HG03565 (cell line): ENCODE results near the gene CAMK2G.
A peak's percentile ranks its signal among the peaks of the same experiment; 100 is the strongest.

Experiments
- ATAC-seq: cut with Tn5 transposase; IDR thresholded peaks from one replicate; pipeline ENCODE4 v1.9.1; 2021; ENCODE audit warnings: mild to moderate bottlenecking, moderate library complexity; ENCODE audit not compliant: unreplicated experiment

Gene CAMK2G

GRCh38 chr10:73816917-73817729 is 57.2 kb downstream of the CAMK2G start:
- no peak for ATAC-seq

DNA sequence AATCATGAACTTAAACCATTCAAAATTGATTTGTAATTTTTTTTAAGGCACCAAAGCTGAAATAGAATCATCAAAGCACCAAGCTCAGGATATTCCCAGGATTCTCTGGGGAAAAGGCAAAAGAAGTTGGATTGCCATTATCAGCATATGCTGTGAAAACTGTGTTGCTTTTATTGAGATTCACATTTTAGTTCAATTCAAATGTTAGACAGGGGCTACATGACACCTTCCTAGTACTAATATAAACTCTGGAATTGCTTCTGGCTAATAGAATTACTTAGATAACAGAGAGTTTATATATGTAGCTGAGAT is 58.7 kb downstream of the CAMK2G start:
- no peak for ATAC-seq

DNA sequence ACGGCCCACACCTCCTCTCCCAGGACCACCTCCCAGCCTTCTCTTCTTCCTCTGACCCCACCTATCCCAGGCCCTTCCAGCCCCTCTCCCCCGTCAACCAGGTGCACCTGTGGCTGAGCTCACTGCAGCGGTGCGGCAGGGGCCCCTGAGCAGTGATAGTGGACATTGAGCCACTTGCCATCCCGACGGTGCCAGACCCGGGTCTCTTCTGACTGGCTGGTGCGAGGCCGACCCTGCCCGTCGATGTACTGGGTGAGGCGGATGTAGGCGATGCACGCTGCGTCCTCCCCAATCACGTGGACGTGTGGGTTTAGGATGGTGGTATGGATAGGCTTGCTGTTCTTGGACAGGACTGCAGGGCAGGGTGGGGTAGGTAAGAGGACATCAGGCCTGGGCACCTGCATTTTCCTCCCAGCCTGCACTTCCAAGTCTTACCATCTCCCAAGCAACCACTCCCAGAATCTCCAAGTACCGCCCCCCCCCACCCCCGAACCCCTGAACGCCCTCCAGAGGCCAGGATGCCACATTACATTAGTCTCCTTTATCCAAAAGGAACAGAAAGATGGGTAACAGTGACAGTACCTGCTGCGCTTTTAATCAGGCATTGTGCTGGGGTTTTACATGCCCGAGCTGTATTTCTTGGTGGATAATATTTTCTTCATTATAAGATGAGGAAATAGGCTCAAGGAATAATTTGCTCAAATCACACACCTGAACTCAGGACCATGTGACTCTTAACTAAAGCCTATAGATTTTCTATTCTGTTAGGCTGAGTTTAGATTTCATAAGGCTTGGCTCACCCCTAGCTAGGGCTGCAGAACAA is 59.2 kb downstream of the CAMK2G start:
- ATAC-seq, result no peak

DNA sequence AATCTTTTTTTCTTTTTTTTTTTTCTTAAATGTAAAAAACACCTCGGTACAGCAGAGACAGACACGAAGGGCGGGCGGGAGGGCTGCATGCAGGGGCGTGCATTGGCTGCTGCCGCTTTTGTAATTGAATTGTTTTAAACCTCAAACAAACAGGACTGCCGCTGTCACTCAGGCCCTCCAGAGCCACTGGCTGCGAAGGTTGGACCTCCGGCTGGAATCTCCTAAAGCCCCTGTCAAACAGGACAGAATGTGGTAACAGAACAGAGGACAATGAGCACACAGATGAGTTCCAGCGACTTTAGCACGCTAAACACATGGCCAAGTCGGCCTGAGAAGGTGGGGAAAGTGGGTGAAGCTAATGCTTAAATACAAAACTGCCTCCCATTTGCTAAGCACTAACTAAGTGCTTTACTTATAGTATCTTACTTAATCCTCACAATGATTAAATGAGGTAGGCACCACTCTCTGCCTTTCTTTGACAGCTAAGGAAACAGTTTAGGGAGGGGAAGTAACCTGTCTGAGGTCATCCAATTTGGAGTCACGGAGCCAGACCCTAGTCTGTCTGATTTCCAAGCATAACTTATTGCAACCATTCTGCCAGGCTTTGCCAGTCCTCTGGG is 60.0 kb downstream of the CAMK2G start:
- no peak for ATAC-seq

- no peak for ATAC-seq
These were observed 61.0 kb downstream of the CAMK2G start for GRCh38 chr10:73813333-73813732.

- no peak for ATAC-seq
These were observed 61.7 kb downstream of the CAMK2G start for GRCh38 chr10:73812657-73813056.

DNA sequence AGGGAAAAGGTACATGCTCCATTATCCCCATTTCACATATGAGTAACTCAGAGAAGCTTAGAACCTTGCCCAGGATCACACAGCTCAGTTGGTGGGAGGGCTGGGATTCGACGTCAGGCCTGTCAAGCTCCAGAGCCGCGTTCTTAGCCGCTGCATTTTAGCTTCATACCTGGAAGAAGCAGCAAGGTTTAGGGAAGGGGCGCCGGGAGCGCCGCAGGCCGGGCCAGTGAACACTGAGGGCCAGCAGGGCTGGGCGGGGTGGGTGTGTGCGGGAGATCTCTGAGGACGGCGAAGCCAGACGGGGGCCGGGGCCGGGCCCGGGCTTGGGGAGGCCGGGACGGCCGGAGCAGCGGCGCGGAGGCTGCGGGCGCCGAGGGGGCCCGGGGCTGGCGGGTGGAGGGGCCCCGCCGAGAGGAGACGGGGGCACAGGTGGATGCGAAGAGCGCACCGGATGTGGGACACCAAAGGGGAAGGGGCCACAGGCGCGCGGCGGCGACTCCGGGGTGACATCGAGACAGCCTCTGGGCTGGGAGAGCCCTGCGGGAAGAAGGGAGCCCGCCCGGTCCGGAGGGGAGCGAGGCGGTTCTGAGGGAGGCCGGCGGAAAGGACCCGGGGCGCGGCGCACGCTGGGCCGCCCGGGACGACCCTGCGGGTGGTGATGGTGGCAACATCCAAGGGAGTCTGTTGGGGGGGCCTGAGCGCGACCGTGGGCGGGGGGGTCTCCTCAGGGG is 63.5 kb downstream of the CAMK2G start:
- ATAC-seq, result no peak

GRCh38 chr10:73810358-73810734 is 64.0 kb downstream of the CAMK2G start:
- ATAC-seq, result no peak

GRCh38 chr10:73809061-73809818 is 65.1 kb downstream of the CAMK2G start:
- ATAC-seq, result no peak

DNA sequence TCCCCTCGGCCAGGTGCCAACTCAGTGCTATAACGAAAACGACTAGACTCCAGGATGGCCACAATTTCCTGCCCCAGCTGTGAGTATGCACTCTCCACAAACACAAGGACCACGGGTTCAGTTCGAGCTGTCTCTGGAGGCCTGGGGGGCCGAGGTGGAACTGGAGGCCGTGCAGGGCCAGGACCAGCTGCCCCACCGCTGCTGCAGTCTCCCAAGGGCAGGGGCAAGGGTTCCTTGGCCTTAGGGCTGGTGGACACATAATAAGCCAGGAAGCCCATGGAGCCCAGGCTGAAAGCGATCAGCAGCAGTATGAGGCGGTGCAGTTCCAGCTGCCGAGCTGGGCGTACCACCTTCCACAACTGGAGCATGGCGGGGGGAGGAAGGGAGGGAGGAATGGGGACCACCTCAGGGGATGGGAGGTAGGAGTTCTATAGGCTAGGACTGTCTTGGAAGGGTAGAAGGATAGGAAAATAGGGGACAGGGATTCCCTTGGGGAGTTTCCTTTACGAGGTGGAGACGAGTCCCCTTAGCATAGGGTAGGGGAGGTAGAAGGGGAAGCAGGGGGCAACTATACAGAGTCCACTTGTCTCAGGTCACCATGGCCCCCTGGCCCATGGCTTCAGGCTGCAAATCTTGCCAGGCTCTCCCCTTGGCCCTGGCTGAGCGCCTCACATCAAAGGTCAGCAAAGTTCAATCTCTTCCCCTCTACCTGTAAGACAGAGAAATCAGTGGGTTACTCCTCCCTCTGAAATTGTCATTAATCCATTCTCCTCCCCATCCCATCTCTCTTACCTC is 66.1 kb downstream of the CAMK2G start:
- ATAC-seq, result no peak

GRCh38 chr10:73807471-73807870 is 66.9 kb downstream of the CAMK2G start:
- ATAC-seq, result no peak

- no peak for ATAC-seq
These were observed 68.0 kb downstream of the CAMK2G start for GRCh38 chr10:73806176-73806950.

- ATAC-seq, result peak; percentile 69
These were observed 70.6 kb downstream of the CAMK2G start for GRCh38 chr10:73803680-73804286.

DNA sequence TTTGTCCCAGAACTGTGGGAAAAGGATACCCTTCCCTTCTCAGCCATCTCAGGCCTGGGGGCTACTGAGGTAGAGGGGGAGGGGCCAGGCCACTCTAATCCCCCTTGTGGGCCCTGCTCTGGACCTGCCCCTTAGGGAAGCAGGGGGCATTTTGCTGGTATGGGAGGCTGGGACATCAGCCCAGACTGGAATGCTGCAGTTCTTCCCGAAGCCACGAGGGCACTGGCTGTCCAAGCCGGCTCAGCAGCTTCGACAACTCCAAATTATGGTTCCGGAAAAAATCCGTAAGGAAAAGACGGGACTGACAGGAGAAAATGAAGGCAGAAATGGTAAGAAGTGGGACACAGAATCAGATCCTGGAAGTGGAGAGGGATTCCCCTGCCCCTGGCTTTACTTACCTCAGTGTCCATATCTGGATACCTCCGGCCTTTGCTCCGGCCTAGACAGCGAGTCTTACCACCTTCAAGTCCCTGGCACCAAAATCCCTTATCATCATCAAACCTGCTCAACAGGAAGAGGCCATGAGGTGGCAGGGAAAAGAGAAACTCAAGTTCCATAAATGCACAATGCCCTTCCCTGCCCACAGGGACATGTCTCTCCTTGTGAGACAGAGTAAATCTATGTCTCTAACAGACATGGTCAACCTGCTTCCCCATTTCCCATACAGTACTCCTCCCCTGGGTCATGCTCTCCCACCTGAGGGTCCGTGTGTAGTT is 71.9 kb downstream of the CAMK2G start:
- no peak for ATAC-seq

DNA sequence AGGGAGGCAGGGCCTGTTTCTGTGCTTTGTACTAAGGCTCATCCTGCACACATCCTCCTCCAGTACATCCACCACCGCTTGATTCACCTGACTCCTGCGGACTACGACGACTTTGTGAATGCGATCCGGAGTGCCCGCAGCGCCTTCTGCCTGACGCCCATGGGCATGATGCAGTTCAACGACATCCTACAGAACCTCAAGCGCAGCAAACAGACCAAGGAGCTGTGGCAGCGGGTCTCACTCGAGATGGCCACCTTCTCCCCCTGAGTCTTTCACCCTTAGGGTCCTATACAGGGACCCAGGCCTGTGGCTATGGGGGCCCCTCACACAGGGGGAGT is 73.1 kb downstream of the CAMK2G start:
- ATAC-seq, result no peak

GRCh38 chr10:73800560-73801252 is 73.6 kb downstream of the CAMK2G start:
- no peak for ATAC-seq

DNA sequence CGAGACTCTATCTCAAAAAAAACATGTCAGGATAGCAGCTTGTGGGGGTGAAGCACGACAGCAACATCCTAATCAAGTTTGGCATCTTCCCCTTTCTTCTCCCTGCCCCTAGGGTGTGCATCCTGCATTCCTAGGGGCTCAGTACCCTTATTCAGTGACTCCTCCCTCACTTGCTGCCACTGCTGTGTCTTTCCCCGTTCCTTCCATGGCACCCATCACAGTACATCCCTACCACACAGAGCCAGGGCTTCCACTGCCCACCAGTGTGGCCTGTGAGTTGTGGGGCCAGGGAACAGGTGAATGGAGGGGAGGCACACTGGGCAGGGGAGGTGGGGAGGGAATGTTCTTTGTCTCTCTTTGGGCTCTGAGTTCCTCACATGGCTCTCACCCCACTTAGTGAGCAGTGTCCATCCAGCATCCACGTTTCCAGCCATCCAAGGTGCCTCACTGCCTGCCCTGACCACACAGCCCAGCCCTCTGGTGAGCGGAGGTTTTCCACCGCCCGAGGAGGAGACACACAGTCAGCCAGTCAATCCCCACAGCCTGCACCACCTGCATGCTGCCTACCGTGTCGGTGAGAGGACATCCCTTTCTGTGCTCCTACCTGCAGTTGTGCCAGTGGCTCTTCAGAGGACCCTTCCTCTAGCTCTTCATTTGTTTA is 74.3 kb downstream of the CAMK2G start:
- ATAC-seq, result no peak
